IMR-90 (cell line): ENCODE measurements around the gene COA1. TPM values are rescaled to one million over a fixed set of nuclear protein-coding genes. Genes with fewer than 3 reads are reported as not detected.

Experiments
- ATAC-seq: fragments of 200-7000 bp; cut with Tn5 transposase; 2 replicates; pipeline ENCODE4 v1.9.1; 2020; ENCODE audit warnings: low read depth, mild to moderate bottlenecking, moderate library complexity
- BruUV-seq: library from RNA; stranded (reverse); fragments of 400-500 nt; replicated peaks from 2 replicates; lab custom pipeline; 2021; lab: Mats Ljungman, UMichigan
- CTCF ChIA-PET: fragments of 300-600 bp; formaldehyde crosslinking; extraction: SDS; loops from one replicate; lab custom pipeline; 2021; ENCODE audit warnings: antibody characterized with exemption; lab: Yijun Ruan, JAX
- POLR2A ChIA-PET: fragments of 300-600 bp; sonication (Branson Sonifier 250); formaldehyde crosslinking; loops from one replicate; lab custom pipeline; 2022; ENCODE audit warnings: antibody characterized with exemption; ENCODE audit not compliant: unreplicated experiment; lab: Charles Lee
- DNase-seq: peaks from one replicate; pipeline ENCODE4 v3.0.0; 2013
- H2AFZ ChIP-seq: replicated peaks from 2 replicates; pipeline ENCODE3; 2013; ENCODE audit warnings: low read length, mild to moderate bottlenecking; ENCODE audit not compliant: poor library complexity
- H2AK5ac ChIP-seq: 2 replicates; pipeline ENCODE4 v1.6.1; 2013; ENCODE audit warnings: low read depth, low read length, inconsistent platforms
- H2AK9ac ChIP-seq: replicated peaks from 2 replicates; pipeline ENCODE3; 2013; ENCODE audit warnings: mild to moderate bottlenecking, low read depth, low read length, moderate library complexity; ENCODE audit not compliant: poor library complexity
- H2BK120ac ChIP-seq: 2 replicates; pipeline ENCODE4 v1.6.1; 2013; ENCODE audit warnings: low read depth, low read length, inconsistent platforms
- H2BK15ac ChIP-seq: 3 replicates; pipeline ENCODE4 v1.6.1; 2013; ENCODE audit warnings: low read depth, low read length, inconsistent platforms
- H2BK20ac ChIP-seq: 2 replicates; pipeline ENCODE4 v1.6.1; 2013; ENCODE audit warnings: low read depth, mild to moderate bottlenecking, inconsistent platforms, low read length, moderate library complexity
- H2BK5ac ChIP-seq: 2 replicates; pipeline ENCODE4 v1.6.1; 2013; ENCODE audit warnings: mild to moderate bottlenecking, low read depth, low read length, inconsistent platforms; ENCODE audit not compliant: poor library complexity, severe bottlenecking
- H3K14ac ChIP-seq: replicated peaks from 2 replicates; pipeline ENCODE4 v1.6.1; 2013; ENCODE audit warnings: low read depth, low read length, inconsistent platforms
- H3K18ac ChIP-seq: 2 replicates; pipeline ENCODE4 v1.6.1; 2013; ENCODE audit warnings: low read depth, low read length, control low read depth
- H3K23ac ChIP-seq: 2 replicates; pipeline ENCODE4 v1.6.1; 2013; ENCODE audit warnings: low read depth, low read length, inconsistent platforms
- H3K27ac ChIP-seq: 2 replicates; pipeline ENCODE4 v1.5.1; 2013; ENCODE audit warnings: mild to moderate bottlenecking, control low read depth, low read length; ENCODE audit not compliant: insufficient read depth
- H3K27me3 ChIP-seq: 2 replicates; pipeline ENCODE4 v1.6.1; 2013; ENCODE audit warnings: low read length; ENCODE audit not compliant: control insufficient read depth, insufficient read depth
- H3K36me3 ChIP-seq: 2 replicates; pipeline ENCODE4 v1.6.1; 2013; ENCODE audit warnings: low read length, mixed read lengths; ENCODE audit not compliant: control insufficient read depth, insufficient read depth
- H3K4ac ChIP-seq: 2 replicates; pipeline ENCODE4 v1.6.1; 2013; ENCODE audit warnings: low read depth, low read length, inconsistent platforms
- H3K4me1 ChIP-seq: 2 replicates; pipeline ENCODE4 v1.6.1; 2013; ENCODE audit warnings: low read length, mixed read lengths; ENCODE audit not compliant: control insufficient read depth, insufficient read depth
- H3K4me2 ChIP-seq: 2 replicates; pipeline ENCODE4 v1.6.1; 2013; ENCODE audit warnings: low read depth, mild to moderate bottlenecking, control low read depth, low read length, moderate library complexity
- H3K4me3 ChIP-seq: 2 replicates; pipeline ENCODE4 v1.5.1; 2013; ENCODE audit warnings: low read depth, mild to moderate bottlenecking, control low read depth, low read length, moderate library complexity; ENCODE audit not compliant: insufficient read depth
- H3K56ac ChIP-seq: 2 replicates; pipeline ENCODE4 v1.6.1; 2013; ENCODE audit warnings: low read length, inconsistent platforms; ENCODE audit not compliant: insufficient read depth; ENCODE audit errors: extremely low read depth
- H3K79me1 ChIP-seq, 2 experiments: 2 replicates each; pipeline ENCODE4 v1.6.1; 2013; ENCODE audit warnings: low read length in 2 of 2, inconsistent platforms in 1 of 2, low read depth in 1 of 2
- H3K9ac ChIP-seq: 2 replicates; pipeline ENCODE4 v1.6.1; 2013; ENCODE audit warnings: low read depth, low read length, control low read depth
- H3K9me1 ChIP-seq: 2 replicates; pipeline ENCODE4 v1.6.1; 2013; ENCODE audit warnings: low read length, inconsistent platforms; ENCODE audit not compliant: insufficient read depth
- H3K9me3 ChIP-seq: 2 replicates; pipeline ENCODE4 v1.6.1; 2013; ENCODE audit warnings: low read length; ENCODE audit not compliant: control insufficient read depth, insufficient read depth
- H4K20me1 ChIP-seq: 2 replicates; pipeline ENCODE4 v1.6.1; 2013; ENCODE audit warnings: low read length, inconsistent platforms; ENCODE audit not compliant: insufficient read depth
- H4K5ac ChIP-seq: 2 replicates; pipeline ENCODE4 v1.6.1; 2013; ENCODE audit warnings: mild to moderate bottlenecking, low read depth, low read length, control low read depth
- H4K8ac ChIP-seq, 2 experiments: 2 replicates each; pipeline ENCODE4 v1.6.1; 2013; ENCODE audit warnings: low read depth in 2 of 2, low read length in 2 of 2, control low read depth in 1 of 2, inconsistent platforms in 1 of 2
- H4K91ac ChIP-seq: 2 replicates; pipeline ENCODE4 v1.6.1; 2013; ENCODE audit warnings: low read depth, low read length, inconsistent platforms; ENCODE audit not compliant: insufficient read depth
- CHD1 ChIP-seq: IDR thresholded peaks from 2 replicates; pipeline ENCODE4 v1.6.1; 2012; ENCODE audit warnings: low read depth, low read length, improper control_type of control experiment
- ELK1 ChIP-seq: fragments of 150-350 bp; IDR thresholded peaks from 2 replicates; pipeline ENCODE4 v1.6.1; 2016; ENCODE audit warnings: low read depth, mild to moderate bottlenecking, low read length, moderate library complexity, borderline replicate concordance
- POLR2A ChIP-seq: IDR thresholded peaks from 2 replicates; pipeline ENCODE4 v1.6.1; 2012; ENCODE audit warnings: mild to moderate bottlenecking, low read depth, low read length
- RFX5 ChIP-seq: IDR thresholded peaks from 2 replicates; pipeline ENCODE4 v1.8.0; 2012; ENCODE audit warnings: low read depth, mild to moderate bottlenecking, low read length, moderate library complexity
- WGBS, 2 experiments: methylation state at CpG; one replicate each; pipeline versions ENCODE4 v1.1.5 to v1.1.7; 2013; ENCODE audit warnings: missing lambda C conversion rate in 2 of 2; ENCODE audit not compliant: insufficient read length in 1 of 2; ENCODE audit errors: extremely low coverage in 2 of 2; 5-methylcytosine and 5-hydroxymethylcytosine counted together
- dilution Hi-C: fragments of 300-500 bp; cut with HindIII; formaldehyde crosslinking; loops from one replicate; pipeline ENCODE4 v1.14.3; 2018; ENCODE audit warnings: low sequenced_read_pairs; ENCODE audit not compliant: unreplicated experiment
- in situ Hi-C: fragments of 300-500 bp; cut with MboI; formaldehyde crosslinking; loops from 3 replicates; pipeline ENCODE4 v1.14.3; 2019; ENCODE audit warnings: low sequenced_read_pairs, inconsistent platforms, mixed read lengths
- intact Hi-C: fragments of 100-400 bp; cut with micrococcal nuclease; formaldehyde crosslinking; loops from 2 replicates; pipeline ENCODE4 v1.10.0; 2022
- polyA plus RNA-seq, 3 experiments: library from polyadenylated mRNA; depleted of rRNA; stranded (reverse); fragments of >200 nt; gene quantifications; 2 replicates each; pipeline ENCODE4 v1.2.3, GENCODE V29; 2012; ENCODE audit warnings: low replicate concordance in 1 of 3
- total RNA-seq: library from RNA; depleted of rRNA; stranded (reverse); fragments of >200 nt; gene quantifications from 2 replicates; pipeline ENCODE4 v1.2.3, GENCODE V29; 2012

Gene COA1
- total and polyA plus RNA-seq, 2 of the 4 experiments (the other 2 are of a cell fraction) = 34.2 to 59.5 TPM

GRCh38 chr7:43637114-43637806, 92.1 kb downstream of the COA1 start:
- H2BK5ac ChIP-seq = peak overlapping the region; percentile 18
- H3K4me2 ChIP-seq = no peak overlapping the region
- no TSS peak for BruUV-seq
- H2AK9ac ChIP-seq = no peak overlapping the region
- H3K4me1 ChIP-seq = peaks cover 24% of the 10 kb centered on the region
- ATAC-seq (peak; percentile 35), DNase-seq (peak; percentile 73)
- H3K18ac ChIP-seq = no peak overlapping the region
- H3K9me3 ChIP-seq = no peaks in the 10 kb centered on the region
- peak overlapping the region; percentile 5; the same call in 1 of the 2 replicates for H2BK20ac ChIP-seq
- peaks cover 15% of the 10 kb centered on the region; the same call in 1 of the 2 replicates for H3K9me1 ChIP-seq
- no peak overlapping the region for H4K5ac ChIP-seq
- H4K91ac ChIP-seq = no peak overlapping the region
- in situ Hi-C loops (no loop called here), intact Hi-C loops (no loop called here), dilution Hi-C loops (no loop called here)
- WGBS, 2 experiments = 17% methylated on average over 1 of the region's 4 CpGs; no CpG with 5 or more reads in 1 of the 2 experiments
- H3K9ac ChIP-seq = no peak overlapping the region
- H2AFZ ChIP-seq = no peak overlapping the region
- ChIA-PET POLR2A (interaction anchor here (0.6 to 1.1 kb wide), 4 partner anchors 11 to 63 kb away, joined by 3 to 6 read pairs (median 4); no protein-coding TSS in a partner anchor), CTCF (no interaction called here)
- H4K8ac ChIP-seq = no peak overlapping the region; a peak in 1 of 4 replicates
- no peak for TF ChIP-seq ELK1
- TF ChIP-seq RFX5 = no peak
- TF ChIP-seq CHD1 = no peak
- 0 out of 2 replicates have a peak, but pooled peaks have one; percentile 16 for TF ChIP-seq POLR2A
- no peaks in the 10 kb centered on the region for H4K20me1 ChIP-seq
- H2AK5ac ChIP-seq = no peak overlapping the region
- H3K4ac ChIP-seq = no peak overlapping the region
- H3K4me3 ChIP-seq = no peak overlapping the region
- 0 out of 2 replicates have a peak overlapping the region, but pooled peaks have one; percentile 11 for H3K14ac ChIP-seq
- H3K36me3 ChIP-seq = peaks cover 36% of the 10 kb centered on the region
- no peak overlapping the region for H3K23ac ChIP-seq
- no peak overlapping the region for H2BK15ac ChIP-seq
- H2BK120ac ChIP-seq = no peak overlapping the region
- H3K27me3 ChIP-seq = no peaks in the 10 kb centered on the region
- no peak overlapping the region for H3K27ac ChIP-seq
- H3K79me1 ChIP-seq = peaks cover 23 to 76% of the 10 kb centered on the region in 2 experiments
- no peak overlapping the region for H3K56ac ChIP-seq
